Stimulated activated CD8-positive, alpha-beta memory T cell treated with anti-CD3 and anti-CD28 coated beads, Interleukin-12 subunit alpha, Interleukin-12 subunit beta, amount 100 ng/mL, for 24 hours (primary cell): Measurements from ENCODE around the gene LRP2BP.

Experiments
- DNase-seq: peaks from one replicate; pipeline ENCODE4 v3.0.0-alpha.2; 2020; ENCODE audit errors: extremely low read depth

LRP2BP gene

GRCh38 chr4:185395238-185395955 is at the start of gene LRP2BP:
Gene LRP2BP, minus strand, starts transcription at chr4:185395924. Its CDS starts 17,738 bp downstream, at chr4:185378186.
- no peak for DNase-seq

GRCh38 chr4:185445209-185445608 is 49.5 kb upstream of the LRP2BP start:
- DNase-seq, result no peak

GRCh38 chr4:185441479-185441878 is 45.8 kb upstream of the LRP2BP start:
- no peak for DNase-seq

- no peak for DNase-seq
Measured at GRCh38 chr4:185437809-185438208, 42.1 kb upstream of the LRP2BP start.

- no peak for DNase-seq
Measured at GRCh38 chr4:185435466-185435865, 39.7 kb upstream of the LRP2BP start.

GRCh38 chr4:185429660-185430059 is 33.9 kb upstream of the LRP2BP start:
- DNase-seq, result no peak

GRCh38 chr4:185426960-185427688 is 31.4 kb upstream of the LRP2BP start:
- no peak for DNase-seq

GRCh38 chr4:185425647-185426352 is 30.1 kb upstream of the LRP2BP start, which contains the start of gene UFSP2:
Gene UFSP2, minus strand, starts transcription at chr4:185425964. Its CDS starts 96 bp downstream, at chr4:185425868.
- peak; percentile 72 for DNase-seq

GRCh38 chr4:185424905-185425646 is 29.4 kb upstream of the LRP2BP start:
- DNase-seq, result no peak

GRCh38 chr4:185421366-185422124 is 25.8 kb upstream of the LRP2BP start:
- DNase-seq, result no peak

GRCh38 chr4:185416955-185417354 is 21.2 kb upstream of the LRP2BP start:
- DNase-seq, result no peak

- DNase-seq, result no peak
Measured at GRCh38 chr4:185412412-185412811, 16.7 kb upstream of the LRP2BP start.

- DNase-seq, result no peak
Measured at GRCh38 chr4:185411849-185412248, 16.1 kb upstream of the LRP2BP start.

- no peak for DNase-seq
Measured at GRCh38 chr4:185408432-185408831, 12.7 kb upstream of the LRP2BP start.

GRCh38 chr4:185405296-185405999 is 9.7 kb upstream of the LRP2BP start:
- DNase-seq, result no peak

- no peak for DNase-seq
Measured at GRCh38 chr4:185404031-185404430, 8.3 kb upstream of the LRP2BP start.

GRCh38 chr4:185399466-185399865 is 3.7 kb upstream of the LRP2BP start:
- DNase-seq, result no peak

GRCh38 chr4:185398618-185399017 is 2.9 kb upstream of the LRP2BP start:
- no peak for DNase-seq

- DNase-seq, result no peak
Measured at GRCh38 chr4:185396724-185397385, 1.1 kb upstream of the LRP2BP start, which contains the start of gene ANKRD37. Gene ANKRD37, plus strand, starts transcription at chr4:185396841. Its CDS starts 83 bp downstream, at chr4:185396924.
